BLaER1 treated with 17β-estradiol and CSF1 and Interleukin-3, amounts not matched to agents 10 nM and 100 nM (cell line): ENCODE results near the gene NXF2B.
"Not testable (repeated sequence)": the region's sequence is repeated elsewhere in the genome, so short reads cannot be mapped to it uniquely, and the experiment has no call there.

Experiments used
- H3K27ac ChIP-seq, 11 experiments: shearing (Covaris generic); formaldehyde crosslinking; 2 replicates each; pipeline ENCODE4 v1.8.1; 2022
- H3K27me3 ChIP-seq, 11 experiments: shearing (Covaris generic); formaldehyde crosslinking; 2 replicates each; pipeline ENCODE4 v1.8.1; 2022
- H3K36me3 ChIP-seq, 11 experiments: shearing (Covaris generic); formaldehyde crosslinking; 2 replicates each; pipeline ENCODE4 v1.8.1; 2022
- H3K4me1 ChIP-seq, 10 experiments: shearing (Covaris generic); formaldehyde crosslinking; 2 replicates each; pipeline ENCODE4 v1.8.1; 2022
- H3K4me2 ChIP-seq, 11 experiments: shearing (Covaris generic); formaldehyde crosslinking; 2 replicates each; pipeline ENCODE4 v1.8.1; 2022
- H3K4me3 ChIP-seq, 10 experiments: shearing (Covaris generic); formaldehyde crosslinking; 2 replicates each; pipeline ENCODE4 v1.8.1; 2022
- H3K9ac ChIP-seq, 11 experiments: shearing (Covaris generic); formaldehyde crosslinking; 2 replicates each; pipeline ENCODE4 v1.8.1; 2022
- H3K9me3 ChIP-seq, 11 experiments: shearing (Covaris generic); formaldehyde crosslinking; replicated peaks in 1 of 11; 2 replicates each; pipeline ENCODE4 v1.8.1; 2022
- H4K20me1 ChIP-seq, 11 experiments: shearing (Covaris generic); formaldehyde crosslinking; 2 replicates each; pipeline ENCODE4 v1.8.1; 2022
- Cebpa-rat ChIP-seq, 11 experiments: shearing (Covaris generic); IDR thresholded peaks; 2 replicates each; pipeline ENCODE4 v1.8.1; 2022

Gene NXF2B, protein sequence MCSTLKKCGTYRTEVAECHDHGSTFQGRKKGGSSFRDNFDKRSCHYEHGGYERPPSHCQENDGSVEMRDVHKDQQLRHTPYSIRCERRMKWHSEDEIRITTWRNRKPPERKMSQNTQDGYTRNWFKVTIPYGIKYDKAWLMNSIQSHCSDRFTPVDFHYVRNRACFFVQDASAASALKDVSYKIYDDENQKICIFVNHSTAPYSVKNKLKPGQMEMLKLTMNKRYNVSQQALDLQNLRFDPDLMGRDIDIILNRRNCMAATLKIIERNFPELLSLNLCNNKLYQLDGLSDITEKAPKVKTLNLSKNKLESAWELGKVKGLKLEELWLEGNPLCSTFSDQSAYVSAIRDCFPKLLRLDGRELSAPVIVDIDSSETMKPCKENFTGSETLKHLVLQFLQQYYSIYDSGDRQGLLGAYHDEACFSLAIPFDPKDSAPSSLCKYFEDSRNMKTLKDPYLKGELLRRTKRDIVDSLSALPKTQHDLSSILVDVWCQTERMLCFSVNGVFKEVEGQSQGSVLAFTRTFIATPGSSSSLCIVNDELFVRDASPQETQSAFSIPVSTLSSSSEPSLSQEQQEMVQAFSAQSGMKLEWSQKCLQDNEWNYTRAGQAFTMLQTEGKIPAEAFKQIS

DNA sequence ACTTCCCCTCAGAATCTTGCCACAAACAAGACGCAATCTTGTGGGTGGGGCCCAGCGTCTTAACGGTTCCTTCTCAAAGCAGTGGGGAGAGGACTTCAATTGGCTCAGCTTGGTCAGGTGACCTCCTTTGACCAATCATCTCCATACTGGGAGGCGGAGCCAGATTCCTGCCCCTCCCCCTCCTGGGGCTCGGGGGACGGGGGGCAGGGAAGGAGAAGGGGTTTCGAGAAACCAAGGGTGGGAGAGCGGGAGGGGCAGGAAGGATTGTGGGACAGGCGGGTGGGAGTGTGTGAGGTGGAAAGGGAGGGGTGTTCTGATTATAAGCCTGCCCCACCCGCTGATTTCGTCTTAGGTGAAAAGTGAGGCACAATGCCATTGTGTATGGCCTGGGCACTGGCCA is at the start of gene NXF2B:
Gene NXF2B, minus strand, starts transcription at position 101 of the 400 bp plus-strand sequence. CDS start 59,972 bp downstream, outside the sequence.
- H3K27ac ChIP-seq, H3K9ac ChIP-seq, H4K20me1 ChIP-seq, H3K9me3 ChIP-seq, H3K4me2 ChIP-seq, H3K4me3 ChIP-seq, H3K27me3 ChIP-seq, H3K4me1 ChIP-seq, H3K36me3 ChIP-seq: not testable (repeated sequence)

DNA sequence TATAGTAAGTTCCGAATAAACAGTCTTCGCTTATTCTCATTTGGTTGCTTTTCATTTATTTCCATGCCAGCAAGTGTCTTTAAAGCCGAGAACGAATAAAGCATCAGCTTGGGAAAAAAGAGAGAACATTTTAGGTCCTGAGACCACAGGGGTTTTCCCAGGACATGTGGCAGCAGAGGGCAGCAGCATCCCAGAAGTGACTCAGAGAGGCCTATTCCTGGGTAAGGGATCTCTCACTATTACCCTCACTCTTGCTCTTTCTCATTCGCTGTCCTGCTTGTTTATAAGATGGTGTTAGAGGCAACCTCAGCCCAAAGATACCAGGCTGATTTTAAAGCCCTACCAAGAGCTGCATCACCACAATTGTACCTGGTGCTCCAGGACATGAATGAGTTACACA is 39.0 kb upstream of the NXF2B start:
- not testable (repeated sequence) for H3K9ac ChIP-seq, H3K27ac ChIP-seq, H3K4me3 ChIP-seq, H3K4me2 ChIP-seq, H4K20me1 ChIP-seq, H3K27me3 ChIP-seq, H3K9me3 ChIP-seq, H3K36me3 ChIP-seq, H3K4me1 ChIP-seq

DNA sequence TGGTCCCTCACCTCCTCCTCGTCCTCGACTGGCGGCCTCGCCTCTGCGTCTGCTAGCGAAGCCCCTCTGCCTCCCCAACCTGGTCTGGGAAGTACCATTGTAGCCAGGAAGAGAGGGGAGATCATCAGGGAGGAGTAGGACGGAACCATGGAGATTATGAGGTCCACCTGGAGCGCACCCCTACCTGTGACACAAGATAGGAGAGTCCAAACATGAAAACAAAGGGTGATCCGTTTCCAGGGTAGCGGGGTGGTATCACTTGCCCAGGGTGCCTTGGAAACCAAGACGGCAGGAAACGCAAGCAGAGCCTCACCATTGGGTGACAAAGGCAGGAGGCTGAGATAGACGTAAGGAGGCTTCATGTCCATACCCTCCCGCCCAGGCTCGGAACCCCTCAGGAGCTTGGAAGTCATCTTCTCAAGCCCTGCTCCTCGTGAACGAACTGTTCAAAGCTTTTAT is 32.0 kb upstream of the NXF2B start, which contains the start of gene TCP11X2:
Gene TCP11X2, minus strand, starts transcription at position 51 of the 459 bp plus-strand sequence.
- not testable (repeated sequence) for H3K27me3 ChIP-seq, H3K36me3 ChIP-seq, H3K4me2 ChIP-seq, H3K4me1 ChIP-seq, H3K9ac ChIP-seq, H3K4me3 ChIP-seq, H3K27ac ChIP-seq, H3K9me3 ChIP-seq, H4K20me1 ChIP-seq

DNA sequence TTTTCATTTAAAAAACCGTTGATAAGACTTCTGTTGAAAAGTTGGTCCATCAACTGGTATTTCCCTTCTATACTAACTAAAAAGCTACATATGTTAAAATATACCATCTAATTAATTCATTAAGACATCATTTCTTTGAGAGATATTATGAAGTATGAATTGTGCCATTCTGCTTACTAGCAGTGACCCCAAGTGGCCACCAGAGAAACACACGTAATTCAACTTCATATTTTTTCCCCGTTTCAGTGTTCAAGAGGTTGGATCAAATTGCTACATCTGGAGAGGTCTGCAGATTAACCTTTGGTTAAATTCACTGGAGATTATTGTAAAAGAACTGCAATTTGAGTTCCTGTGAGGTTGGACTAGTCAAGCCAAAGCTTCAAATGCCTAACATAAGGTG is 30.4 kb upstream of the NXF2B start:
- not testable (repeated sequence) for H3K36me3 ChIP-seq, H3K27ac ChIP-seq, H4K20me1 ChIP-seq, H3K27me3 ChIP-seq, H3K9ac ChIP-seq, H3K9me3 ChIP-seq, H3K4me2 ChIP-seq, H3K4me3 ChIP-seq, H3K4me1 ChIP-seq

DNA sequence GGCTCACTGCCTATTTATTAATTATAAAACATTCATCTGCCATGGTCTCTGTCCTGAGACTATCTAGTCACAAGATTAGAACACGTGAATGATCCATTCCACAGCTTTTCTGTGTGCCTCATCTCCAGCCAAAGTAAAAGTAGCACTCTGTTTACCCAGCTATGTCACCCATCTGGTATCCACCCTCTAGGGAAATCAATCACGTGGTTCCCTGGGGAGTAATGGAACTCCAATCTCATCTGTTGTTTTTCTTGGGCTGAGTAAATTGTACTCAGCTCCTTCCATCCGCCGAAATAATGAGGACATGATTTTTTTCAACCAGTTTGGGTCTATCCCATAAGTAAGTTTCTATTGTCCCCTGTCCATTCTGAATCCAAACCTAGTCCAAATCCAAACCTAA is 18.8 kb upstream of the NXF2B start:
- H3K4me1 ChIP-seq, H3K27me3 ChIP-seq, H3K4me2 ChIP-seq, H3K9me3 ChIP-seq, H3K4me3 ChIP-seq, H3K9ac ChIP-seq, H3K36me3 ChIP-seq, H3K27ac ChIP-seq, H4K20me1 ChIP-seq: not testable (repeated sequence)

DNA sequence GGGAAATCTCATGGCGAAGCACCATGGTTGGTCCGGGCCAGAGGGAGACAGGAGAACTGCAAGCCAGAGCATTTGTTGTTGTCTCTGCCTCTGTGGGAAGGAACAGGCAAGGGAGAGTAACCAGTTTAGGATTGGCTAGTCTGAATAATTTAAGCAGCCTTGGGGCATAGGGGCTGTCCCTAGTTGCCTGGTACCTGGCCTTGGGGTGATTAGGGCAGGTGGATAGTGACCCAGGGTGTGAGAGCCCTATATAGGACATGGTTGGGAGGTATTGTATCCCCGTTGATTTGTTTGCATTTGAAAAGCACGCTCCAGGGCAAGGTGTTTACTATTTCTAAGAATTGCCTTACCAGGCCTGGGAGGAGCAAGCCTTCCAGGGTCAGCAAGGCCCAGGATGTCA is 25.3 kb downstream of the NXF2B start:
- H3K9me3 ChIP-seq, H4K20me1 ChIP-seq, H3K27me3 ChIP-seq: not testable (repeated sequence)

DNA sequence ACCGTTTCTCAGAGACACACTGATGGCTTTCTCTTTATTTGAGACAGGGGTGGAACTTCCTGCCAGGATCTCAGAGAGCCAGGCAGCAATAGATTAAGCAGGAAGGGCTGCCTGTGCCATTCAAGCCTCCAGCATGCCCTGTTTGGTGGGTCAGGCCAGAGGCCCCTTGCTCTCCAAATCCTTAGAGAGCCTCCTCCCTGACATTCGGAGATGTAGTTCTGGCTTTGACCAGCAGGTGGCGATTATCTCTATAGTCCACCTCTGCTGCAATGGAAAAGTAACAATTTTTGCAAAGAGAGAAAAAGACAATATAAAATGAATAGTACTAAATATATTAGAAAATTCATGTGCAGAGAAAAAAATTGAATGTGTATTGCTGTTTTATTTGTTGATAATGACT is 93.9 kb downstream of the NXF2B start:
- Histone ChIP-seq H4K20me1 (no peaks in the 10 kb centered on the region; a peak in 1 of 22 replicates), H3K4me2 (no peak overlapping the region), H3K9ac (no peak overlapping the region), H3K4me1 (no peaks in the 10 kb centered on the region), H3K27me3 (no peaks in the 10 kb centered on the region; a peak in 1 of 22 replicates), H3K27ac (no peak overlapping the region), H3K9me3 (peaks cover 0 to 10% (median 6%) of the 10 kb centered on the region in 11 experiments; a peak in 9 of 22 replicates), H3K36me3 (no peaks in the 10 kb centered on the region), H3K4me3 (no peak overlapping the region)
- TF ChIP-seq Cebpa-rat (IDR thresholded peaks at IDR 0.05): no peak

More for the DNA sequence above, 25.3 kb downstream of the NXF2B start:
- not testable (repeated sequence) for H3K4me3 ChIP-seq, H3K27ac ChIP-seq, H3K4me1 ChIP-seq, H3K36me3 ChIP-seq, H3K9ac ChIP-seq, H3K4me2 ChIP-seq

DNA sequence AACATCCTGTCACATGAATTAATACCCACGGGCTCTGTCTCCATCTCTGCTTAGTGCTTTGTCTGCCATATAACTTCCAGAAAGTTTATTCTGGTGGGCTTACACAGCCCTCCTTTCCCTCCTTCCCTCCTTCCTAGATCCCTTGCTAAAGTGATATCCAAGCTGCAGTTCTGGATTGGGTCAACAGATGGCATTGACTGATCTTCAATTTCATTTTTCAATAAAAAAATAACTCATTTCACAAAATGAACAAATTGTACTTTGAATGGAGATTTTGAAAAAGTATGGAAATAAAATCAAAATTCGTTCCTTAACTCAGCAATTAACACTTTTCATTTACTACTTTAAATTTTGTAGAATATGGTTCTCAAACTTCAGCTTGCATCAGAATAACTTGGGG is 97.9 kb downstream of the NXF2B start:
- no peak overlapping the region for H3K4me2 ChIP-seq
- H3K4me1 ChIP-seq: peaks cover 8 to 20% (median 17%) of the 10 kb centered on the region in 10 experiments
- H3K4me3 ChIP-seq: no peak overlapping the region
- peaks cover 0 to 12% (median 5%) of the 10 kb centered on the region in 11 experiments; a peak in 11 of 22 replicates for H3K9me3 ChIP-seq
- no peaks in the 10 kb centered on the region; a peak in 1 of 22 replicates for H4K20me1 ChIP-seq
- no peaks in the 10 kb centered on the region for H3K36me3 ChIP-seq
- H3K27ac ChIP-seq: no peak overlapping the region
- no peak overlapping the region for H3K9ac ChIP-seq
- no peaks in the 10 kb centered on the region; a peak in 1 of 22 replicates for H3K27me3 ChIP-seq
- no peak for TF ChIP-seq Cebpa-rat (IDR thresholded peaks at IDR 0.05)

DNA sequence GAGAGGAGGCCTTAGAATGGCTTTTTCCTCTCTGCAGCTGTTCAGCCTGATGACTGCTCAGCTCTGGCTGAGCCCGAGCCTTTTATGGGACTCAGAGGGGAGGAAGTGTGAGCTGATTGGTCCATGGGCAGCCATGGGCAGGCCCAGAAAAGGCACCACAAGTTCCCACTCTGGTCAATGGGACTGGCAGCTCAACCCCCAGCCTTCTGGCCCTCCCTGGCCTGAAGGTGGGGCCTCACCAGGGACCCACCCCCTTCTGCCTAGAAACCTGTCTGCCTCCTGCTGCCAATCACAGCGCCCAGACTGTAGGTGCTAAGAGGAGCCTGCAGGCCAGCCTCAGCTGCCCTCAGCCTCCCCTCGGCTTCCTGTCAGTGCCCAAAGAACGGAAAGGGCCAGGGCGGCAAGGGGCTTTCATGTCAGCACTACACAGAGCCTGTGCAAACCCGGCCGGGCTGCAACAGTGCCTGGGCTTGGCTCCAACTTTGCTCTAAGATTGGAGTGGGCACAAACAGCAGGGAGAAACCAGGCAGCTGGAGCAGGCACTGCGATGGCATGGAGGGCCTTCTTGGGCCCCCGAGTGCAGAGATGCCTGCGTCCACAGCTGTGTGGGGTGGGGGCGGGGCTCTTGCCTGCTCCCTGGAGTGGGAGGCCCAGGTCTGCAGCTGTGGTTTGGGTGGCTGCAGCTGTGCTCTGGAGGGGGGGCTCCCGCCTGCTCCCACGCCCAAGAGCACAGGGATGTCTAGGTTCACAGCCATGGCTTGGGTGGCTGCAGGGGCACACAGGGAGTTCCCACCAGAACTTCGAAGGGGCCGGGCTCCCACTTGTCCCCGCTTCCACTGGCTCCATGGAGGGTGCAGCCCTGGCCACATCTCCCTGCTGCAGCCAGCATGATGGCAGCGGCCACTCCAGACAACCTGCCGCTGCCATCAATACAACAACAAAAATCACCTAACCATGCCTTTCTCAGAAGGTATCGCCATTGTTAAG is 100.2 kb downstream of the NXF2B start:
- no peaks in the 10 kb centered on the region for H3K36me3 ChIP-seq
- no peak for TF ChIP-seq Cebpa-rat (IDR thresholded peaks at IDR 0.05)
- peak overlapping the region in 3 of 11 experiments; percentile 14 to 26 (median 21); a peak in 3 of 22 replicates for H3K9ac ChIP-seq
- peak overlapping the region in 4 of 11 experiments; percentile 18 to 43 (median 30); a peak in 8 of 22 replicates for H3K27ac ChIP-seq
- H3K27me3 ChIP-seq: no peaks in the 10 kb centered on the region; a peak in 1 of 22 replicates
- peak overlapping the region in 2 of 10 experiments; percentile 11 to 15; a peak in 2 of 20 replicates for H3K4me3 ChIP-seq
- H4K20me1 ChIP-seq: no peaks in the 10 kb centered on the region; a peak in 1 of 22 replicates
- peaks cover 8 to 20% (median 17%) of the 10 kb centered on the region in 10 experiments for H3K4me1 ChIP-seq
- peaks cover 0 to 12% (median 5%) of the 10 kb centered on the region in 11 experiments; a peak in 11 of 22 replicates for H3K9me3 ChIP-seq
- H3K4me2 ChIP-seq: peak overlapping the region; percentile 26 to 72 (median 56); a peak in 21 of 22 replicates
